ENCODE results near the gene FOXR1. TPM values are rescaled to one million over a fixed set of nuclear protein-coding genes. Genes with fewer than 3 reads are reported as not detected.

The FOXR1 gene
- total RNA-seq, 2 experiments from 2014 or later = not detected

Small RNA genes within 50 kb of the gene (microRNA-seq; reads per million reads assigned to microRNA genes)
- not detected for gene MIR3656 (ENCODE audit: borderline microRNAs expressed)

Other genes with a start within 250 kb of the FOXR1 start
- 100 to 1,000 TPM; 409 TPM for gene DDX6, start 180.6 kb upstream of the FOXR1 start, total RNA-seq
- gene CXCR5, start 87.9 kb upstream of the FOXR1 start, total RNA-seq = 1 to 10 TPM; 7.6 to 8.0 TPM
- gene BCL9L, start 45.8 kb upstream of the FOXR1 start, total RNA-seq = 100 to 1,000 TPM; 437 to 439 TPM
- gene UPK2, start 15.5 kb upstream of the FOXR1 start, total RNA-seq = not detected
- 100 to 1,000 TPM; 103 to 116 TPM for gene CENATAC, start 26.4 kb downstream of the FOXR1 start, total RNA-seq
- 1,000 to 10,000 TPM; 2,737 to 2,869 TPM for gene RPS25, start 46.6 kb downstream of the FOXR1 start, total RNA-seq
- 10 to 100 TPM; 65.6 to 73.3 TPM for gene TRAPPC4, start 47.0 kb downstream of the FOXR1 start, total RNA-seq
- gene SLC37A4, start 59.1 kb downstream of the FOXR1 start, total RNA-seq = 1 to 10 TPM; 4.0 to 4.6 TPM
- 100 to 1,000 TPM; 106 to 109 TPM for gene HYOU1, start 85.4 kb downstream of the FOXR1 start, total RNA-seq
- gene VPS11, start 96.1 kb downstream of the FOXR1 start, total RNA-seq = 100 to 1,000 TPM in 1 of 2 experiments, 10 to 100 TPM in 1; 91.0 to 109 TPM
- 1 to 10 TPM; 5.4 to 6.4 TPM for gene HMBS, start 113.1 kb downstream of the FOXR1 start, total RNA-seq
- 1 to 10 TPM; 9.4 to 9.9 TPM for gene DPAGT1, start 130.1 kb downstream of the FOXR1 start, total RNA-seq
- 10 to 100 TPM; 13.4 to 15.0 TPM for gene C2CD2L, start 135.6 kb downstream of the FOXR1 start, total RNA-seq
- 10 to 100 TPM; 17.0 to 19.5 TPM for gene HINFP, start 149.8 kb downstream of the FOXR1 start, total RNA-seq
- gene ABCG4, start 177.3 kb downstream of the FOXR1 start, total RNA-seq = not detected
- gene NLRX1, start 197.0 kb downstream of the FOXR1 start, total RNA-seq = 1 to 10 TPM; 5.1 TPM
- gene NHERF4, start 213.7 kb downstream of the FOXR1 start, total RNA-seq = under 1 TPM; 0.22 to 0.50 TPM
- 10 to 100 TPM; 13.5 to 13.8 TPM for gene CBL, start 234.6 kb downstream of the FOXR1 start, total RNA-seq

Data from CD8-positive, alpha-beta T cell (primary cell).